SIG-M5 treated with dmso at 0.1 percent for 504 hours (cell line): ENCODE measurements around the gene ABL1.

Experiments
- DNase-seq: peaks from one replicate; lab custom pipeline; 2025; ENCODE audit not compliant: unreplicated experiment; lab: John Stamatoyannopoulos, UW

Gene ABL1

GRCh38 chr9:130914417-130915095, 79.5 kb downstream of the ABL1 start:
- no peak for DNase-seq

GRCh38 chr9:130915096-130915447, 80.0 kb downstream of the ABL1 start:
- no peak for DNase-seq

- no peak for DNase-seq
Observed at GRCh38 chr9:130917168-130917960, 82.3 kb downstream of the ABL1 start.

- DNase-seq: no peak
Observed at GRCh38 chr9:130918101-130918825, 83.2 kb downstream of the ABL1 start.

GRCh38 chr9:130918826-130919558, 83.9 kb downstream of the ABL1 start:
- no peak for DNase-seq

- no peak for DNase-seq
Observed at GRCh38 chr9:130919559-130920145, 84.6 kb downstream of the ABL1 start.

- DNase-seq: no peak
Observed at GRCh38 chr9:130920233-130920632, 85.2 kb downstream of the ABL1 start.

- no peak for DNase-seq
Observed at GRCh38 chr9:130920762-130921299, 85.8 kb downstream of the ABL1 start.

- DNase-seq: no peak
Observed at GRCh38 chr9:130921300-130921988, 86.4 kb downstream of the ABL1 start.

GRCh38 chr9:130921989-130922892, 87.2 kb downstream of the ABL1 start:
- no peak for DNase-seq

- DNase-seq: no peak
Observed at GRCh38 chr9:130922893-130923610, 88.0 kb downstream of the ABL1 start.

- DNase-seq: no peak
Observed at GRCh38 chr9:130923611-130924447, 88.8 kb downstream of the ABL1 start.

- no peak for DNase-seq
Observed at GRCh38 chr9:130924448-130924788, 89.4 kb downstream of the ABL1 start.

- no peak for DNase-seq
Observed at GRCh38 chr9:130925050-130925678, 90.1 kb downstream of the ABL1 start.

GRCh38 chr9:130927338-130927737, 92.3 kb downstream of the ABL1 start:
- DNase-seq: no peak

GRCh38 chr9:130927995-130928900, 93.2 kb downstream of the ABL1 start:
- no peak for DNase-seq
